H9 (cell line): ENCODE results near the gene DPT. TPM values are rescaled to one million over a fixed set of nuclear protein-coding genes. Genes with fewer than 3 reads are reported as not detected.

ENCODE experiments used
- DNase-seq: peaks from one replicate; pipeline ENCODE4 v3.0.0-alpha.2; 2017
- H2AFZ ChIP-seq: one replicate; pipeline ENCODE4 v1.6.1; 2013; ENCODE audit warnings: mild to moderate bottlenecking, low read length, control low read depth, moderate library complexity
- H2AK5ac ChIP-seq: 2 replicates; pipeline ENCODE4 v1.6.1; 2013; ENCODE audit warnings: low read length, control low read depth, mixed read lengths; ENCODE audit not compliant: insufficient read length
- H2BK120ac ChIP-seq: one replicate; pipeline ENCODE4 v1.6.1; 2013; ENCODE audit warnings: low read depth, mild to moderate bottlenecking, low read length, control low read depth, inconsistent platforms; ENCODE audit not compliant: poor library complexity, severe bottlenecking
- H2BK12ac ChIP-seq: 2 replicates; pipeline ENCODE4 v1.6.1; 2013; ENCODE audit warnings: low read length, control low read depth, mixed read lengths, low read depth; ENCODE audit not compliant: insufficient read length
- H2BK15ac ChIP-seq: 2 replicates; pipeline ENCODE4 v1.6.1; 2013; ENCODE audit warnings: low read depth, low read length, control low read depth
- H2BK20ac ChIP-seq: one replicate; pipeline ENCODE4 v1.6.1; 2013; ENCODE audit warnings: low read depth, mild to moderate bottlenecking, low read length, control low read depth, inconsistent platforms; ENCODE audit not compliant: poor library complexity, severe bottlenecking
- H2BK5ac ChIP-seq: 2 replicates; pipeline ENCODE4 v1.6.1; 2013; ENCODE audit warnings: low read length, control low read depth, mixed read lengths; ENCODE audit not compliant: insufficient read length
- H3K14ac ChIP-seq: 2 replicates; pipeline ENCODE4 v1.6.1; 2013; ENCODE audit warnings: low read length, control low read depth; ENCODE audit not compliant: insufficient read depth
- H3K18ac ChIP-seq: 2 replicates; pipeline ENCODE4 v1.6.1; 2013; ENCODE audit warnings: low read depth, mild to moderate bottlenecking, mixed read lengths, low read length, control low read depth; ENCODE audit not compliant: insufficient read length
- H3K23ac ChIP-seq: 2 replicates; pipeline ENCODE4 v1.6.1; 2013; ENCODE audit warnings: low read length, control low read depth, mixed read lengths, low read depth; ENCODE audit not compliant: insufficient read length
- H3K23me2 ChIP-seq: 2 replicates; pipeline ENCODE4 v1.6.1; 2013; ENCODE audit warnings: low read depth, mild to moderate bottlenecking, mixed read lengths, low read length, control low read depth; ENCODE audit not compliant: insufficient read length, poor library complexity, severe bottlenecking
- H3K27ac ChIP-seq: 2 replicates; pipeline ENCODE4 v1.5.1; 2013; ENCODE audit warnings: low read length, control low read depth, mixed read lengths, low read depth; ENCODE audit not compliant: insufficient read length
- H3K27me3 ChIP-seq: 2 replicates; pipeline ENCODE4 v1.6.1; 2013; ENCODE audit warnings: low read length, control low read depth, inconsistent platforms; ENCODE audit not compliant: insufficient read depth
- H3K4ac ChIP-seq: 2 replicates; pipeline ENCODE4 v1.6.1; 2013; ENCODE audit warnings: low read depth, mild to moderate bottlenecking, control low read depth, inconsistent platforms, low read length, moderate library complexity
- H3K4me1 ChIP-seq: 2 replicates; pipeline ENCODE4 v1.6.1; 2013; ENCODE audit warnings: low read length, control low read depth, inconsistent platforms; ENCODE audit not compliant: insufficient read depth
- H3K4me2 ChIP-seq: 2 replicates; pipeline ENCODE4 v1.6.1; 2013; ENCODE audit warnings: low read length, control low read depth, mixed read lengths; ENCODE audit not compliant: insufficient read length, insufficient read depth
- H3K56ac ChIP-seq: 2 replicates; pipeline ENCODE4 v1.6.1; 2013; ENCODE audit warnings: low read depth, mild to moderate bottlenecking, mixed read lengths, low read length, control low read depth; ENCODE audit not compliant: insufficient read length
- H3K79me1 ChIP-seq: 2 replicates; pipeline ENCODE4 v1.6.1; 2013; ENCODE audit warnings: low read depth, mild to moderate bottlenecking, moderate library complexity, low read length, control low read depth, inconsistent platforms; ENCODE audit not compliant: insufficient read depth, poor library complexity, severe bottlenecking
- H3K79me2 ChIP-seq: 2 replicates; pipeline ENCODE4 v1.6.1; 2013; ENCODE audit warnings: low read length, control low read depth, inconsistent platforms; ENCODE audit not compliant: insufficient read depth
- H3K9ac ChIP-seq: 2 replicates; pipeline ENCODE4 v1.6.1; 2013; ENCODE audit warnings: low read length, control low read depth, mixed read lengths; ENCODE audit not compliant: insufficient read length; ENCODE audit errors: extremely low read depth
- H3K9me3 ChIP-seq: one replicate; pipeline ENCODE4 v1.6.1; 2013; ENCODE audit warnings: low read depth, low read length, inconsistent platforms; ENCODE audit not compliant: control insufficient read depth
- H3T11ph ChIP-seq: one replicate; pipeline ENCODE4 v1.6.1; 2013; ENCODE audit warnings: mild to moderate bottlenecking, low read length, control low read depth, inconsistent platforms
- H4K20me1 ChIP-seq: one replicate; pipeline ENCODE4 v1.6.1; 2013; ENCODE audit not compliant: control insufficient read depth, insufficient read length, insufficient read depth
- H4K5ac ChIP-seq: 2 replicates; pipeline ENCODE4 v1.6.1; 2013; ENCODE audit warnings: low read depth, mild to moderate bottlenecking, mixed read lengths, low read length, control low read depth; ENCODE audit not compliant: insufficient read length
- H4K8ac ChIP-seq: replicated peaks from 2 replicates; pipeline ENCODE4 v1.6.1; 2013; ENCODE audit warnings: low read length, control low read depth, mixed read lengths, low read depth; ENCODE audit not compliant: insufficient read length
- H4K91ac ChIP-seq: 2 replicates; pipeline ENCODE4 v1.6.1; 2013; ENCODE audit warnings: low read depth, mild to moderate bottlenecking, moderate library complexity, mixed read lengths, low read length, control low read depth; ENCODE audit not compliant: insufficient read length
- H3K27ac Mint-ChIP-seq, 3 experiments: 2 replicates in 2 of 3; 3 replicates in 1 of 3; pipeline ENCODE4 v1.8.0; 2020 to 2021; ENCODE audit warnings: mixed read lengths in 3 of 3, mild to moderate bottlenecking in 1 of 3, moderate library complexity in 1 of 3
- H3K27me3 Mint-ChIP-seq: 2 replicates; pipeline ENCODE4 v1.8.0; 2021; ENCODE audit warnings: low read depth, mild to moderate bottlenecking, moderate library complexity, mixed read lengths
- H3K36me3 Mint-ChIP-seq, 3 experiments: 2 replicates in 2 of 3; 3 replicates in 1 of 3; pipeline ENCODE4 v1.8.0; 2020 to 2021; ENCODE audit warnings: low read depth in 3 of 3, mixed read lengths in 3 of 3; ENCODE audit not compliant: insufficient read depth in 1 of 3
- H3K4me1 Mint-ChIP-seq, 2 experiments: 2 replicates each; pipeline ENCODE4 v1.8.0; 2020; ENCODE audit warnings: mixed read lengths in 2 of 2
- H3K4me3 Mint-ChIP-seq, 2 experiments: 2 replicates in 1 of 2; 3 replicates in 1 of 2; pipeline ENCODE4 v1.8.0; 2020 to 2021; ENCODE audit warnings: mild to moderate bottlenecking in 2 of 2, mixed read lengths in 2 of 2, moderate library complexity in 1 of 2
- H3K9me3 Mint-ChIP-seq, 2 experiments: 2 replicates in 1 of 2; 3 replicates in 1 of 2; pipeline ENCODE4 v1.8.0; 2020; ENCODE audit warnings: mild to moderate bottlenecking in 2 of 2, mixed read lengths in 2 of 2, moderate library complexity in 1 of 2
- WGBS: extraction: QIAGEN DNeasy Blood & Tissue Kit; methylation state at CpG from one replicate; pipeline ENCODE4 v1.1.7; 2013; ENCODE audit warnings: missing lambda C conversion rate, low lambda C conversion rate, mixed read lengths; ENCODE audit not compliant: insufficient read length; ENCODE audit errors: extremely low coverage; 5-methylcytosine and 5-hydroxymethylcytosine counted together
- total RNA-seq: library from RNA; stranded (reverse); gene quantifications from 2 replicates; pipeline ENCODE4 v1.2.1, GENCODE V29; 2021
- TF ChIP-seq, protein P1 (sequence below): fragments of 200-600 bp; sonication (generic); conservative IDR thresholded peaks from 3 replicates; pipeline ENCODE4 v1.8.0; 2021; ENCODE audit warnings: antibody characterized with exemption, mild to moderate bottlenecking

DPT gene
- total RNA-seq, 1 experiment from 2014 or later = not detected

DNA sequence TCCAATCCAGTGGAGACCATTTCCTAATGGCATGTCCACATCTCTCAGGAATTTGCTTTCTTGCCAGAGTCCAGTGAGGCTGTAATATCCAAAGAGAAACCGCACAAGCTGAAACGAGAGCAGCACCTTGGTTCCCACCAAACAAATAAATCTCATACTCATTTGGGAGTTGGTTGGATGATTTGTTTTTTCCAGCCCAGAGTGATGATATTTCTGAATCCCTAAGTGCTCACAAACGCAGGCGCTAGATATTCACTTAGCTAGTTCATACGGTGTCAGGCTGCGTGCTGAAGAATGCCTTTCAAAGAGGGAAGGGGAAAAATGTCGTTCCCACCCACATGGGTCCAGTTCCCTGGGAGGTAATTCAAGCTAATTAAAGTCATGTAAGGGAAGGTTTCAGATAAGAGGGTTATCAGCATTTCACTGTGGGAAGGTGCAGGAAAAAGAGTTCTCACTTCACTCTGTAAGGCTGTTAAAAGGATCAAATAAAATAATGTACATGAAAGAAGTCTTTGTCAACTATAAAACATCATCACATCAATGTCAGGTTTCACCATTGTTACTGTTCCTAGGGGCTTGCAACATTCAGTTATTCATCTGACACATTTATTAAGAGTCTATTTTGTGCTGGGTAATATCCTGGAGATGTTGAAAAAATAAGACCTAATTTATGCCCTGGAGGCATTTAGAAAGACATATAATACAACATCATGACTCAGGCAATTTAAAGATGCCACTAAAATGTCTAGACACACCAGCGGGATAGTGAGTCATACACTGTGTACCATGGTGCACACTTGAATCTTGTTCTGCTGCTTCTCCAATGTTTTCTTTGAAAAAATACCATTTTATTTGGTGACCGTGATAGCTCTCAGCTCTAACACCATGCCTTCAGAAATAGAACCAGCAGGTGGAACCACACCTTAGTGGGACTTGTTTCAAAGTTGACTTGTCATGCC lies 19.3 kb downstream of the DPT start:
- no peak for DNase-seq
- no peaks in the 10 kb centered on the region for H3K23me2 ChIP-seq
- no peak overlapping the region for H3K56ac ChIP-seq
- H2AFZ ChIP-seq = no peak overlapping the region
- no peak overlapping the region for H4K5ac ChIP-seq
- H2AK5ac ChIP-seq = no peak overlapping the region
- H3K18ac ChIP-seq = no peak overlapping the region
- H3K4me3 Mint-ChIP-seq = no peak overlapping the region
- peak overlapping the region in 1 of 3 experiments; percentile 70; a peak in 1 of 7 replicates for H3K27ac Mint-ChIP-seq
- H2BK12ac ChIP-seq = no peak overlapping the region
- TF ChIP-seq, protein P1, sequence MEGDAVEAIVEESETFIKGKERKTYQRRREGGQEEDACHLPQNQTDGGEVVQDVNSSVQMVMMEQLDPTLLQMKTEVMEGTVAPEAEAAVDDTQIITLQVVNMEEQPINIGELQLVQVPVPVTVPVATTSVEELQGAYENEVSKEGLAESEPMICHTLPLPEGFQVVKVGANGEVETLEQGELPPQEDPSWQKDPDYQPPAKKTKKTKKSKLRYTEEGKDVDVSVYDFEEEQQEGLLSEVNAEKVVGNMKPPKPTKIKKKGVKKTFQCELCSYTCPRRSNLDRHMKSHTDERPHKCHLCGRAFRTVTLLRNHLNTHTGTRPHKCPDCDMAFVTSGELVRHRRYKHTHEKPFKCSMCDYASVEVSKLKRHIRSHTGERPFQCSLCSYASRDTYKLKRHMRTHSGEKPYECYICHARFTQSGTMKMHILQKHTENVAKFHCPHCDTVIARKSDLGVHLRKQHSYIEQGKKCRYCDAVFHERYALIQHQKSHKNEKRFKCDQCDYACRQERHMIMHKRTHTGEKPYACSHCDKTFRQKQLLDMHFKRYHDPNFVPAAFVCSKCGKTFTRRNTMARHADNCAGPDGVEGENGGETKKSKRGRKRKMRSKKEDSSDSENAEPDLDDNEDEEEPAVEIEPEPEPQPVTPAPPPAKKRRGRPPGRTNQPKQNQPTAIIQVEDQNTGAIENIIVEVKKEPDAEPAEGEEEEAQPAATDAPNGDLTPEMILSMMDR = no peak
- WGBS = no CpG with 5 or more reads among the region's 9 CpGs
- H3K27ac ChIP-seq = no peak overlapping the region
- H3K4me1 ChIP-seq = no peaks in the 10 kb centered on the region
- H2BK15ac ChIP-seq = no peak overlapping the region
- H3K36me3 Mint-ChIP-seq = no peaks in the 10 kb centered on the region
- H3K27me3 Mint-ChIP-seq = no peaks in the 10 kb centered on the region
- no peak overlapping the region for H2BK120ac ChIP-seq
- no peak overlapping the region for H3T11ph ChIP-seq
- no peak overlapping the region for H4K8ac ChIP-seq
- no peaks in the 10 kb centered on the region for H4K20me1 ChIP-seq
- H3K9me3 Mint-ChIP-seq = no peaks in the 10 kb centered on the region
- no peaks in the 10 kb centered on the region for H3K79me2 ChIP-seq
- H3K4me1 Mint-ChIP-seq = no peaks in the 10 kb centered on the region
- no peak overlapping the region for H3K4me2 ChIP-seq
- H2BK5ac ChIP-seq = no peak overlapping the region
- H3K4ac ChIP-seq = no peak overlapping the region
- no peak overlapping the region for H2BK20ac ChIP-seq
- H3K23ac ChIP-seq = no peak overlapping the region
- H4K91ac ChIP-seq = no peak overlapping the region
- H3K27me3 ChIP-seq = no peaks in the 10 kb centered on the region
- H3K9ac ChIP-seq = no peak overlapping the region
- H3K9me3 ChIP-seq = no peaks in the 10 kb centered on the region
- H3K14ac ChIP-seq = no peak overlapping the region
- no peaks in the 10 kb centered on the region for H3K79me1 ChIP-seq
